ENCODE data around the gene PAX2.

DNA sequence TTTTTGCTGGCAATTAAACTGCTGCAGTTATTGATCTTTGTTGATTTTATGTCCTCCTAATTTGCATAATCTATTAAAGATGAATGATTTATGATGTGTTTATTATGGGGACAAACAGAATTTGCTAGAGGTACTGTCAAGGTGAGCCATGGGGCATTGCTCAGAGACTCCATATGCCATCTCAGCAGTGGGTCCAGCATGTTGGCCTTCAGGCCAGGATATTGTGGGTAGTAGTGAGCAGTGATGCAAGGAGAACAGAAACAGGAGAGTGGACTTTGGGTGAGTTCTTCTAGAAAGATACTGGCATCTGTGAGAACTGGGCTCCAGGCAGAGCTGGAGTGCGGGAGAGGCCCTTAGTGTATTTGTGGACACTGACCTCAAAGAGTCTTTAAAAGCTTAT, 65.9 kb downstream of the PAX2 start:
- TF ChIP-seq, protein P1, sequence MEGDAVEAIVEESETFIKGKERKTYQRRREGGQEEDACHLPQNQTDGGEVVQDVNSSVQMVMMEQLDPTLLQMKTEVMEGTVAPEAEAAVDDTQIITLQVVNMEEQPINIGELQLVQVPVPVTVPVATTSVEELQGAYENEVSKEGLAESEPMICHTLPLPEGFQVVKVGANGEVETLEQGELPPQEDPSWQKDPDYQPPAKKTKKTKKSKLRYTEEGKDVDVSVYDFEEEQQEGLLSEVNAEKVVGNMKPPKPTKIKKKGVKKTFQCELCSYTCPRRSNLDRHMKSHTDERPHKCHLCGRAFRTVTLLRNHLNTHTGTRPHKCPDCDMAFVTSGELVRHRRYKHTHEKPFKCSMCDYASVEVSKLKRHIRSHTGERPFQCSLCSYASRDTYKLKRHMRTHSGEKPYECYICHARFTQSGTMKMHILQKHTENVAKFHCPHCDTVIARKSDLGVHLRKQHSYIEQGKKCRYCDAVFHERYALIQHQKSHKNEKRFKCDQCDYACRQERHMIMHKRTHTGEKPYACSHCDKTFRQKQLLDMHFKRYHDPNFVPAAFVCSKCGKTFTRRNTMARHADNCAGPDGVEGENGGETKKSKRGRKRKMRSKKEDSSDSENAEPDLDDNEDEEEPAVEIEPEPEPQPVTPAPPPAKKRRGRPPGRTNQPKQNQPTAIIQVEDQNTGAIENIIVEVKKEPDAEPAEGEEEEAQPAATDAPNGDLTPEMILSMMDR (IDR thresholded peaks at IDR 0.05): no peak
- no peak for TF ChIP-seq POLR2A (IDR thresholded peaks at IDR 0.05)

All from esophagus squamous epithelium (tissue), 4 donors.